CD4-positive, CD25-positive, alpha-beta regulatory T cell (primary cell): ENCODE data around the gene DNAJC25. TPM values are rescaled to one million over a fixed set of nuclear protein-coding genes. Genes with fewer than 3 reads are reported as not detected.

Experiments used
- polyA plus RNA-seq, 4 donors: library from polyadenylated mRNA; unstranded; fragments of 300-500 nt; fragmentation: Illumina TruSeq; gene quantifications; one replicate each; pipeline ENCODE4 v1.2.3, GENCODE V29; 2021
- total RNA-seq: library from RNA; stranded (reverse); gene quantifications from one replicate; pipeline ENCODE4 v1.2.3, GENCODE V29; 2022

DNAJC25 gene
- total and polyA plus RNA-seq, 5 donors from 2014 or later, result 1.3 to 3.0 (median 2.8) TPM

Other genes with a start within 250 kb of the DNAJC25 start
- gene ECPAS, start 147.0 kb upstream of the DNAJC25 start, total RNA-seq, result 59.1 TPM
- gene ECPAS, start 147.0 kb upstream of the DNAJC25 start, polyA plus RNA-seq, result 10 to 100 TPM in 3 of 4 donors, 1 to 10 TPM in 1; 9.5 to 12.4 (median 10.7) TPM
- 22.1 TPM for gene ZNF483, start 106.2 kb upstream of the DNAJC25 start, total RNA-seq
- 10 to 100 TPM in 1 of 4 donors, 1 to 10 TPM in 3; 5.5 to 10.2 (median 8.6) TPM for gene ZNF483, start 106.2 kb upstream of the DNAJC25 start, polyA plus RNA-seq
- gene PTGR1, start 31.7 kb upstream of the DNAJC25 start, total RNA-seq, result not detected
- gene PTGR1, start 31.7 kb upstream of the DNAJC25 start, polyA plus RNA-seq, result under 1 TPM in 1 of 4 donors, not detected in 3; 0.32 TPM
- gene GNG10, start 30.3 kb downstream of the DNAJC25 start, total RNA-seq, result 11.1 TPM
- gene GNG10, start 30.3 kb downstream of the DNAJC25 start, polyA plus RNA-seq, result 10 to 100 TPM; 29.2 to 50.6 (median 35.1) TPM
- gene SHOC1, start 163.6 kb downstream of the DNAJC25 start, total RNA-seq, result not detected
- gene SHOC1, start 163.6 kb downstream of the DNAJC25 start, polyA plus RNA-seq, result not detected